ENCODE measurements around the gene CDIPT. TPM values are rescaled to one million over a fixed set of nuclear protein-coding genes. Genes with fewer than 3 reads are reported as not detected.

CDIPT gene
- total RNA-seq, 2 donors from 2014 or later, result 76.5 to 79.9 TPM

DNA sequence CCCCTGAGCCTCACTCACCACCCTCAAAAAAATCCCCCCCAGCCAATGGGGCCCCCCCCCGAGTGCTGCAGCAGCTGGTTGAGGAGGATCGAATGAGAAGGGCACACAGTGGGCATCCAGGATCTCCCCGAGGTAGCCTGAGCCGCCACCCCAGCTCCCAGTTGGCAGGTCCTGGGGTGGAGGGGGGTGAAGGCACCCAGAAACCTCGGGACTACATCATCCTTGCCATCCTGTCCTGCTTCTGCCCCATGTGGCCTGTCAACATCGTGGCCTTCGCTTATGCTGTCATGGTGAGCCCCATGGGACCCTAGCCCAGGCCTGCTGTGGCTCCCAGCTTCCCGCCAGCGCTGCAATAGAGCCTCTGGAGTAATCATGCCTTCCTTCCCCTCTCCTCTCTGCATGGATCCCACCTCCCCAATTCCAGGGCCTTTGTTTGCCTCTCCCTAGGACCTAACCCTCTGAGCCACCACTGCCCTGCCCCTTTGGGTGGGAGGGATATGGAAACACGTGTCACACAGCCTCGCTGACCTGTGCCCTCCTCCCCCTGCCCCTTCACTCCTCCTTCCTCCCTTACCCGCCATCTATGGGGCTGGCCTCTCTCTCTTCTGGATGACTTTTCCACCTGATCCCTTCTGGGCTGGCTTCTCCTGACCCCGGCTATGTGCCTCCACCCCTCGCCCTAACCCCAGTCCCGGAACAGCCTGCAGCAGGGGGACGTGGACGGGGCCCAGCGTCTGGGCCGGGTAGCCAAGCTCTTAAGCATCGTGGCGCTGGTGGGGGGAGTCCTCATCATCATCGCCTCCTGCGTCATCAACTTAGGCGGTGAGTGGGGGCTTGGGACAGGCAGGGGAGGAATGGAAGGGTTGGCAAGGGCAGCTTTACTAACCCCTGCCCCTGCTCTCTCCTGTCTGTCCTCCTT, 49.1 kb downstream of the CDIPT start:
- WGBS, 2 donors, result 78 to 87% methylated on average over 22 to 24 of the region's 24 CpGs
- H3K36me3 ChIP-seq (replicated peaks in 1 of 2; ENCODE audit: insufficient read depth in 1 of 2, low read depth in 2 of 2), result no peaks in the 10 kb centered on the region
- no peaks in the 10 kb centered on the region for H3K9me3 ChIP-seq
- intact Hi-C loops (cut with DNase I), result no loop called here
- TF ChIP-seq, protein P1, sequence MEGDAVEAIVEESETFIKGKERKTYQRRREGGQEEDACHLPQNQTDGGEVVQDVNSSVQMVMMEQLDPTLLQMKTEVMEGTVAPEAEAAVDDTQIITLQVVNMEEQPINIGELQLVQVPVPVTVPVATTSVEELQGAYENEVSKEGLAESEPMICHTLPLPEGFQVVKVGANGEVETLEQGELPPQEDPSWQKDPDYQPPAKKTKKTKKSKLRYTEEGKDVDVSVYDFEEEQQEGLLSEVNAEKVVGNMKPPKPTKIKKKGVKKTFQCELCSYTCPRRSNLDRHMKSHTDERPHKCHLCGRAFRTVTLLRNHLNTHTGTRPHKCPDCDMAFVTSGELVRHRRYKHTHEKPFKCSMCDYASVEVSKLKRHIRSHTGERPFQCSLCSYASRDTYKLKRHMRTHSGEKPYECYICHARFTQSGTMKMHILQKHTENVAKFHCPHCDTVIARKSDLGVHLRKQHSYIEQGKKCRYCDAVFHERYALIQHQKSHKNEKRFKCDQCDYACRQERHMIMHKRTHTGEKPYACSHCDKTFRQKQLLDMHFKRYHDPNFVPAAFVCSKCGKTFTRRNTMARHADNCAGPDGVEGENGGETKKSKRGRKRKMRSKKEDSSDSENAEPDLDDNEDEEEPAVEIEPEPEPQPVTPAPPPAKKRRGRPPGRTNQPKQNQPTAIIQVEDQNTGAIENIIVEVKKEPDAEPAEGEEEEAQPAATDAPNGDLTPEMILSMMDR (IDR thresholded peaks at IDR 0.05), result no peak
- TF ChIP-seq POLR2A (IDR thresholded peaks at IDR 0.05), result no peak
- no peak overlapping the region for H3K4me3 ChIP-seq
- no peak for DNase-seq
- ATAC-seq, result no peak
- peaks cover 65% of the 10 kb centered on the region for H3K4me1 ChIP-seq
- no peak overlapping the region for H3K27ac ChIP-seq
- no peaks in the 10 kb centered on the region for H3K27me3 ChIP-seq

- peak overlapping the region in 1 of 4 donors; percentile 89 for H3K27ac ChIP-seq
- H3K27me3 ChIP-seq, result no peaks in the 10 kb centered on the region
- WGBS, 2 donors, result 79 to 83% methylated on average over 7 of the region's 9 CpGs
- no peaks in the 10 kb centered on the region for H3K36me3 ChIP-seq (replicated peaks in 1 of 2; ENCODE audit: insufficient read depth in 1 of 2, low read depth in 2 of 2)
- intact Hi-C loops (cut with DNase I), result no loop called here
- H3K4me1 ChIP-seq, result peaks cover 65% of the 10 kb centered on the region
- TF ChIP-seq, protein P1 (IDR thresholded peaks at IDR 0.05), result no peak
- TF ChIP-seq POLR2A (IDR thresholded peaks at IDR 0.05), result no peak
- DNase-seq (no peak), ATAC-seq (no peak)
- H3K9me3 ChIP-seq, result no peaks in the 10 kb centered on the region
- no peak overlapping the region for H3K4me3 ChIP-seq
Observed at GRCh38 chr16:29812754-29813643, 50.0 kb downstream of the CDIPT start.

DNA sequence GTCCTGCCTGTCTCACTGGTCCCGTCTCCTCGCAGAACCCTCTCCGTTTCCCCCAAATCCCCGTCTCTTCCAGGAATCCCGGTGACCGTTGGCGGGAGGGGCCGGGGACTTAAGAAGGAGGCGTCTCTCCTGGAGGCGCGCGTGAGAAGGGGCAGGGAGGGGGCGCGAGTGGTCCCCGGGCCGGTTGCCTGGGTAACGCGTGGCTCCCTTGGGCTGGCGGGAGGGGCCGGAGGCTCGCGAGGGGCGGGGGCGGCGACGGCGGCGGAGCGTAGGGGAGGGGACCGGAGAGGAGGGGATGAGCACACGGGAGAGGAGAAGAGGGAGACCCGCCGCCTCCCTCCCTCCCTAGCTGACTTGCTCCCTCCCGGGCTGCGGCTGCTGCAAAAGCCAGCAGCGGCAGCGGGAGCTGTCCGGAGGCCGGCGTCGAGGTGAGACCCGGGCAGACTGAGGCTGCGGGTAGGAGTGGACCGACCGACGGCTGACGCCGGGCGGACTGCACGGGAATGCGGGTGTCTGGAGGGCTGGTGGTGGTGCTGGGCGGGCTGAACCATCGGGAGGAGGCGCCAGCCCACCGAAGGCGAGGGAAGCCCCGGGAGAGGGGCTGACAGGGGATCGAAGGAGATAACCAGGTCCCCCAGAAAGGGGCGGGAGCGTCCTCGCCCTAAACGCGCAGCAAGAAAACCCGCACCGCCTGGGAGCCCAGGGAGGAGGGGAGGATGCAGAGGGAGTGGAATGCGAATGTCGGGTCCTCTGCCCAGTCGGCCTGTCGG, 50.9 kb downstream of the CDIPT start, which contains the start of gene PRRT2:
Gene PRRT2, plus strand, starts transcription at position 298 of the 770 bp plus-strand sequence. CDS start 862 bp downstream, outside the sequence.
- Histone ChIP-seq H3K27me3 (no peaks in the 10 kb centered on the region), H3K4me3 (peak within 1 kb of the TSS; percentile 2 to 9), H3K9me3 (no peaks in the 10 kb centered on the region), H3K27ac (peak within 1 kb of the TSS; percentile 77 to 90 (median 86)), H3K4me1 (peaks cover 65% of the 10 kb centered on the region), H3K36me3 (replicated peaks in 1 of 2; ENCODE audit: insufficient read depth in 1 of 2, low read depth in 2 of 2) (no peaks in the 10 kb centered on the region)
- 6 to 12% methylated on average over 43 to 69 of the region's 69 CpGs for WGBS, 2 donors
- intact Hi-C loops (cut with DNase I), result no loop called here
- ATAC-seq (no peak), DNase-seq (peak; percentile 37 to 45 (median 42))
- TF ChIP-seq, protein P1 (IDR thresholded peaks at IDR 0.05), result no peak
- no peak for TF ChIP-seq POLR2A (IDR thresholded peaks at IDR 0.05)

DNA sequence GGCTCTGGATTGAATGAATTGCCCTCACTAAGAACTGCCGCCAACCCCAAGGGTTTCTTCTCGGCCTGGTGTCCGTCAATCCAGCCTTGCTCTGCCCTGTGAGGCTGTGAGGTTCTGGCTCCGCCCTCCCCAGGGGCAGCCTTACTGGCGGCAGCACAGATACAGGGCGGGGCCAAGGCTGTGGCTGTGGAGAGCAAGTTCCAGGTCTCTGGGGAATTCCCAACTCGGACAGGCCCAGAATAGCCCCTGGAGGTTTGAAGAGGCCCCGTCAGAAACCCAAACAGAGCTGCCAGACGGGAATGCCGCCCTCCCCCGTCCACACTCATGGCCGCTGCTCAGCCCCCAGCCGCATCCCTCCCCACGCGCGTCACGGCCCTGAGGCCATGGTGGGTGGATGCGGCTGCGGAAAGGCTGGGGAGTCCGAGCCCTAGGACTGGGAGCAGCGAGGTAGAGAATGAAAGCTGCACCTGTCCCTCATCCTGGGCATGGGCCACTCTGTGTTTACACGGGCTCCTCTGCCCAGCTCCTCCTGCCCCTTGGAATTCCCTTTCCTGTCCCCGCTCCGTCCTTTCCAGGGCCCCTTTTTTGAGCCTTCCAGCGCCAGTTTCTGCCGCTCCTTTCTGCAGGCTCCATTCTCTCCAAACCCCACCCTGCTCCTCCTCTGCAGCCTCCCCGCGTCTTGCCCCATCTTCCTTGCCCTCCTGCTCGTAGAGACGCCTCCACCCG, 51.7 kb downstream of the CDIPT start:
- TF ChIP-seq, protein P1 (IDR thresholded peaks at IDR 0.05), result no peak
- peak; percentile 32 to 68 (median 63) for TF ChIP-seq POLR2A (IDR thresholded peaks at IDR 0.05)
- 0 to 2% methylated on average over 13 to 31 of the region's 31 CpGs for WGBS, 2 donors
- ATAC-seq (peak; percentile 69), DNase-seq (peak; percentile 96 to 98 (median 98))
- Histone ChIP-seq H3K9me3 (no peaks in the 10 kb centered on the region), H3K27ac (peak overlapping the region; percentile 77 to 90 (median 86)), H3K36me3 (replicated peaks in 1 of 2; ENCODE audit: insufficient read depth in 1 of 2, low read depth in 2 of 2) (no peaks in the 10 kb centered on the region), H3K4me1 (peaks cover 61% of the 10 kb centered on the region), H3K4me3 (peak overlapping the region; percentile 2 to 9), H3K27me3 (no peaks in the 10 kb centered on the region)
- intact Hi-C loops (cut with DNase I), result no loop called here
